KBM-7 (cell line): Measurements from ENCODE around the gene CXCL5.
"Not testable (repeated sequence)": the region's sequence is repeated elsewhere in the genome, so short reads cannot be mapped to it uniquely, and the experiment has no call there.

Experiments used
- DNase-seq: peaks from one replicate; pipeline ENCODE4 v3.0.0-alpha.2; 2015
- in situ Hi-C: fragments of 300-500 bp; cut with MboI; formaldehyde crosslinking; loops from 2 replicates; pipeline ENCODE4 v1.14.3; 2020; ENCODE audit warnings: low sequenced_read_pairs, low pct_unique_long_range_greater_than_20kb, mixed read lengths

The CXCL5 gene

DNA sequence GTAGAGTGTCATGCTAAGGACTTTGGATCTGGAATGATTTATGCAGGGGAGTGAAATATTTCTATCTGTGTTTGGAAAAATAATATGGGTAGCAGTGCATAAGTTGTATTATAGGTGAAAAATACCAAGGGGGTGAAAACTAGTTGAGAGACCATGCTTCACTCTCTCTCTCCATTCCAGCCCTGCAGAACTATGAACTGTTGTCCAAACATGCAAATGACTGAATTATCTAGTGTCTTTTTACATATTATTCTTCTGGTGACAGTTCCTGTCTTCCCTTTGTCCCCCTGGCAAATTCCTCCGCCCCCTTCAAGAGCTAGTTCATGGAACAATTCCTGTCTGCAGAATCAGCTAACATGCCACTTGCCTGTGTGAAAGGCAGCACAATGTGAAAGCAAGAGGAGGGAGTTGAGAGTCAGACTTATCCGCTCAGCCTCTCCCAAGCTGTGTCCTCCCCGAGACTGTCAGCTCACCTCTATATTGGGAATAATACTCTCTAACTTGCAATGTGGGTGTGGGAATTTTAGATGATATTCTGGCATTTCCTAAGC is 19.0 kb downstream of the CXCL5 start:
- in situ Hi-C loops, result no loop called here
- no peak for DNase-seq

DNA sequence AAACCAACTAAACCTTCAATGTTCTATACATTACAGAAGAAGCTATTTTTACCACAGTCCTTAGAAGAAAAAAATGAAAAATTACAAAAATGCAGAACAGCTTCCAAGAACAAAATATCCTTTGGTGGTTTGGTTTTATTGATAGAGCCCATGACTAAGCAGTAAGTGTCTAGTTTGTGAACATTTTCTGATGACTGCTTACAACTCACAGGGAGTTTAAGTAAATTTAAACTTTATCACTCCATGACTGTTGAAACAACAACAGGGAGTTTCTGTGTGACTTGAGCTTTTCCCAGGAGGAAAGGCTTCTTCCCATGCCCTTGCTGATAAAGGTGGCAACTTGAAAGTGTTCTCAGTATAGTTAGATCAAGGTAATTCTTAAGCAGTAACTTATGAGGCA is 19.6 kb downstream of the CXCL5 start:
- DNase-seq, result no peak
- in situ Hi-C loops, result no loop called here

DNA sequence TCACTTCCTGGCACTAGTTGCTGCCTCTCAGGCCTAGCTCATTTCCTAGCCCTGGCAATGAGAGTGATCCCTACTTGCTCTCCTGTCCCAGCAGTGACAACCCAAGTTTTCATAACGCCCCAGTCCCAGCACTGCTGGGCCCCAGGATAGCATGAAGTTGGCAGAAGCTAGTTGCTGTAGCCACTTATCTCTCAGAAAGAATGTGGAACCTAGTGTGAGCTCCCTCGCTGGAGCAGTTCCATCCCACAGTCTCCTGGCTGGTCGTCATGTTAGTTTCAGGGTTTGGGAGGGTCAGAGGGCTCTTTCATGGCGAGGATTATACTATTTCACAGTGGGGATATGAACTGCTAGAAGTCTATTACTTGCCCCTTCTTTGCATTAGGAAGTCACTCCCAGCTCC is 21.8 kb downstream of the CXCL5 start:
- DNase-seq, result no peak
- in situ Hi-C loops, result no loop called here

DNA sequence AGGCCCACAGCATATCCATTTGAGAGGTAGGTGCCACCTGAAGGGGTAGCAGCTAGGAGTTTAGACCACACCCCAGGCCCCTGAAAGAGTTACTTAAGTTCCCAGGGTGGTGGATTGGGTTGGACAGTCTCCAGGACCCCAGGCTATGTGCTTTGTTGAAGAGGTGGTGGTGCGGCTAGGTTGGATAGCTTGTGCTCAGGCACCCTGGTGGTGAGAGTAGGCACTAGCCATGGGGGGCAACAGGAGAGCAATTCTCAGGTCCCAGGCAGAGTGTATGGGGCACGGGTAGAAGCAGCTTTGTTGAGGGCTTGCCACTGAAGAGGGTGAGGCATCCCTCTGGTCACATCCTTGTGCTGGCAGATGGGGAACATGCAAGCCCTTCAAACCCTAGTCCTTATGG is 22.3 kb downstream of the CXCL5 start:
- in situ Hi-C loops, result no loop called here
- DNase-seq, result no peak

DNA sequence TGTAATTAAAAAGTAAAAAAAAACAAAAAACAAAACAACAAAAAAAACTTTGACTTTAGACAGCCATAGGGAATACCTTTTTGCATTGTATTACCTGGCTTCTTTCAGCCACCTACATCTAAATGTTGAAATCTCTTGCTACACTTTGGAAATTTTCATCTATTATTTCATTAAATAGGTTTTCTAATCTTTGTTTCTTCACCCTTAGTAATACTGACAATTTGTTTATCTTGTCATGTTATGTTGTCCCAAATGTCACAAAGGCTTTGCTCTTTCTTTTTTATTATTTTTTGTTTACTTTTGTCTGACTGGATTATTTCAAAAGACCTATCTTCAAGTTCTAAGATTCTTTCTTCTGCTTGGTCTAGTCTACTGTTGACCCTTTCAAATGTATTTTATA is 24.1 kb downstream of the CXCL5 start:
- DNase-seq, result no peak
- in situ Hi-C loops, result no loop called here

DNA sequence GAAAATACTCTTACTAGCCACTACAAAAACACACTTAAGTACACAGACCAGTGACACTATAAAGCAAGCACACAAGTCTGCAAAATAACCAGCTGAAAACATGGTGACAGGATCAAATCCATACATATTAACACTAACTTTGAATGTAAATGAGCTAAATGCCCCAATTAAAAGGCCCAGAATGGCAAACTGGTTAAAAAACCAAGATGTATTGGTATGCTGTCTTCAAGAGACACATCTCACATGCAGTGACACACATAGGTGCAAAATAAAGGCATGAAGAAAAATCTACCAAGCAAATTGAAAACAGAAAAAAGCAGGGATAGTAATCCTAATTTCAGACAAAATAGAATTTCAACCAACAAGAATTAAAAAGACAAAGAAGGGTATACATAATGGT is 27.5 kb downstream of the CXCL5 start:
- in situ Hi-C loops, result no loop called here

DNA sequence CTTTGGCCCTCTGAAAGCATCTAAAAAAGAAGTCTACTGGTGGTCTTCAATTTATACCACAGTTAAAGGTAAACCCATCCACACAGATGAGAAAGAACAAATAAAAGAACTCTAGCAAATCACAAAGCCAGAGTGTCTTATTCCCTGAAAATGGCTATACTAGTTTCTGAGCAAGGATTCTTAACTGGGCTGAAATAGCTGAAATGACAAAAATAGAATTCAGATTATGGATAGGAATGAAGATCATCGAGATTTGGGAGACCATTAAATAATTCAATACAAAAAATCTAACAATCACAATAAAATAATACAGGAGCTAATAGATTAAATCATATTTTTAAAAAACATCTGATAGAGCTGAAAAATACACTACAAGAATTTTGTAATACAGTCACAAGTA is 28.5 kb downstream of the CXCL5 start:
- in situ Hi-C loops, result no loop called here
- no peak for DNase-seq

More for the DNA sequence above, 27.5 kb downstream of the CXCL5 start:
- DNase-seq, result no peak

DNA sequence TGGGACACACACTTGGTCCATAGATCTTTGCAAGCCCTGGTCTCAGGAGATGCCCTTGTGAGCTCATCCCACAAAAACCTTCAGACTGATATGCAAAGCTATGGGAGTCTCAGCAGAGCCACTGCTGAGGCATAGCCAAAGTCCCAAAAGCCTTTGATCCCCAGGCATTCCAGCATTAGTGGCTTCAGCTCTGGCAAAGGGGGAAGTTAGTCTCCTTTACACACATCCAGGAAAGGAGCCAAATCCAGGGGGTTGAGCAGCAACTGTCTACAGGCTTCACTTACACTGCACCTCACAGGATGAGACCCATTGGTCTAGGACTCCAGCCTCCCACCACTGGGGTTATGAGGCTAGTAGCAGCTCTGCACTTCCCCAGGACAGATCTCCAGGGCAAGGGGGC is 30.6 kb downstream of the CXCL5 start:
- in situ Hi-C loops, result no loop called here
- no peak for DNase-seq

DNA sequence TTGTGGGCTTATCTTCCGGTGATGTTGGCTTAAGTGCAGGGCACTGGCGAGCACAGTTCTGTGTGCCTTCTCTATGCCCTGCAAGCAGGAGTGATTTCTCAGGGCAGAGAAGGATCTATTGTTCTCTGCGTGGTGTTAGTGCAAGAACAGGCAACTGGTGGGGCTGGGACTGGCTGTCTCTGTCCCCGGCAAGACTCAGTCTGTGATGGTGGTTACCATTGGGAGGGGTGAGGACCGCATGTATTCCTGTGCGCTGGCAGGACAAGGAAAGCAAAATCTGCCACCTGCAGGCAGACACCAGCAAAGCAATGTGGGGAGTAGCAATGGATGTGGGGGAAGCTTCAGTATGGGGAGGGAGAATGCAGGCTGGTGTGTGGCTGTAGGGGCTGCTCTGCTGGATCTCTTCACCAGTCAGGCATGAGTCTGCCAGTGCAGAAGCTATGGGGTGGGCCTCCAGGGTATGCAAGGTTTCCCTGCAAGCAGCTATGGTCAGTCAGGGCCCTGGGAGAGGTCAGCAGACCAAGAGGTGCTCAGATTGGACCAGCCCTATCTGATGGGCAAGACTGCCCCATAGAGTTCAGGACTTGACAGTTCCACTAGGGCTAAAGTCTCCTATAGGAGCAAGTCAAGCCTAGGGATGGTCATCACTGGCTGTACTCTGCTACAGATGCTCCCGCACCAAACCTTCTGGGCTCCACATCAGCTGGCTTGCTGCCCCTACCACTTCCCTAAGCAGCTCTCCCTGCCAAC is 33.4 kb downstream of the CXCL5 start:
- in situ Hi-C loops, result no loop called here
- no peak for DNase-seq

DNA sequence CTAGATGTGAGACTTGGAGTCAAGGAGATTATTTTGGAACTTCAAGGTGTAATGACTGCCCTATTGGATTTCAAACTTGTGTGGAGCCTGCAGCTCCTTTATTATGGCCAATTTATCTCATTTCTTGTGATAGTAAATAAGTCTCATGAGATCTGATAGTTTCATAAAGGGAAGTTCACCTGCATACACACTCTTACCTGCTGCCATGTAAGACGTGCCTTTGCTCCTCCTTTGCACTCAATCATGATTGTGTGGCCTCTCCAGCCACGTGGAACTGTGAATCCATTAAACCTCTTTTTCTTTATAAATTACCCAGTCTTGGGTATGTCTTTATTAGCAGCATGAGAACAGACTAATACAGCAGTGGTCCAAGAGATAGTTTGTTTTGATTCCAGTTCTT is 35.8 kb downstream of the CXCL5 start:
- no peak for DNase-seq
- in situ Hi-C loops, result no loop called here

DNA sequence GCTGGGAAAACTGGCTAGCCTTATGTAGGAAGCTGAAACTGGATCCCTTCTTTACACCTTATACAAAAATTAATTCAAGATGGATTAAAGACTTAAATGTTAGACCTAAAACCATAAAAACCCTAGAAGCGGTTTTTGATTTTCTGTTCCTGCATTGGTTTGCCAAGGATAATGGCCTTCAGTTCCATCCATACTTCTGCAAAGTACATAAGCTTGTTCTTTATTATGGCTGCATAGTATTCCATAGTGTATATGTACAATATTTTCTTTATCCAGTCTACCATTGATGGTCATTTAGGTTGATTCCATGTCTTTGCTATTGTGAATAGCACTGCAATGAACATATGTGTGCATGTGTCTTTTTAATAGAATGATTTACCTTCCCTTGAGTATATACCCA is 39.4 kb downstream of the CXCL5 start:
- in situ Hi-C loops, DNase-seq: not testable (repeated sequence)

DNA sequence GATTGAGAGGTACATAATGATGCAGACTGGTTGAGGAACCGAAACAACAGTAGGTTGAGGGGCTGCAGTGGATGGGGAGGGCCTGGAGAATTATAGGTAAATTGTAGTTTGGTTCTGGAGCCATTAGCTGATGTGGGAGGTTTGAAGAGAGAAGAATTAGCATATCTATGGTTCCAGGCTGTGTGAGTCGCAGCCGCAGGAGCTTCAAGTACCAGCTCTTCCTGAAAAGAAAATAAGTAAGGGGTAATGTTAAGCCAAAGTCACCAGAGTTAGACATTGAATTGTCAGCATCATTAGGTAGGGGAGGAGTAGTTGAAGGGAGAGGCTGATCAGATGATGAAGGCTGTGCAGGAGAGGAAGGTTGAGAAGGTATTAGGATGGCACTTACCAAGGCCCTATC is 46.1 kb downstream of the CXCL5 start:
- DNase-seq, result no peak
- in situ Hi-C loops, result no loop called here

DNA sequence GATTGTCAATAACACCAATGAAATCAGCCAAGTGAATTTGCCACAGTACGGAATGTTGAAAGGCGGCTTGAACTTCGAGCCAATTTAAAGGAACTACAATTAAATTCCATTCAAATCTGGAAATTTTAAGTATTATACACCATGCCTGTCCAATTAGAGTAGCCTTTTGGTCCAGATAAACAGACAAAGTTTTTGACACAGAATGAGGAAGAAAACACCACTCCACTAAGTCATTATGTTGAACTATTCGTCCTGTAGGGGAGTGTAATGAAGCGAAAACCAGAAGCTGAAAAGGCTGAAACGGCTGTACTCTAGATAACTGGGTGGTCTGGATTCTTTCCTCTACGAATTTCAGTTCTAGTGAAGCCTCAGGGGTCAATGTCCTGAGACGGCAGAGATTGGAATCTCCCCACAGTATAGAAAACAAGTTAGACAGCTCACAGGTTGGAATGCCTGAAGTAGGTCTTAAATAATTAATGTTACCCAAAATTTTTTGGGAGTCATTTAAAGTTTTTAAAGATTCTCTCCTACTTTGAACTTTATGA is 48.0 kb downstream of the CXCL5 start:
- in situ Hi-C loops, result not testable (repeated sequence)

DNA sequence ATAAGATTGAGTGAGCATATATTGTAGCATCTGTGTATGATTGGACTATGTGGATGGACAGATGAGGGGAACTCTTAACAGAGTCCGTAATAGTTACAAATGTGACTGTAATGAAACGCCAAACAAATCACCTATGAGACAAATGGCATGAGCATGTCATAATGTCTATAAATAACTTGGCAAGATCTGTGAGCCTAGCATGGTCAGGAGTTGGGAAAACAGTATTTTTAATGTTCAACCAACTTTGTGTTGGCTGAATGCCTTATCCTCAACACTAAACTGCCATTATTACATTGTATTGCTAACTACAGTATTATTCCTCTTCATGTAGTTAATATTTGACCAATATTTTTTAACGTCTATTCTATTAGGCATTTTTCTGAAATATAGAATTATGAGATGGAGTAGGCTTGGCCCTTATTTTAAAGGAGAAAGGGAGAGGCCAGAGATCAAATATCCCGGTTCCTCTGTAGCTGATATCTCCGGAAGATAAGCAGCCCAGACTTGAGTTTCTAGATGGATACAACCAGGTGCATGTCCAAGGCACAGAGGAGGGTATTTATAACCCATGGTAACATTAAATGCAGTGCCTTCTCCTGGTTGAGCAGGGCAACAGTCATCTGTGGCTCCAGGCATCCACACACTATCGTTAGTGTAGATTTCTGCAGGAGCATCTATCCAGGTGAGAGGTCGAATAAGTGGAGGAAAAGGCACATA is 49.3 kb downstream of the CXCL5 start:
- in situ Hi-C loops, result no loop called here
- no peak for DNase-seq

More for the DNA sequence above, 48.0 kb downstream of the CXCL5 start:
- DNase-seq, result not testable (repeated sequence)

DNA sequence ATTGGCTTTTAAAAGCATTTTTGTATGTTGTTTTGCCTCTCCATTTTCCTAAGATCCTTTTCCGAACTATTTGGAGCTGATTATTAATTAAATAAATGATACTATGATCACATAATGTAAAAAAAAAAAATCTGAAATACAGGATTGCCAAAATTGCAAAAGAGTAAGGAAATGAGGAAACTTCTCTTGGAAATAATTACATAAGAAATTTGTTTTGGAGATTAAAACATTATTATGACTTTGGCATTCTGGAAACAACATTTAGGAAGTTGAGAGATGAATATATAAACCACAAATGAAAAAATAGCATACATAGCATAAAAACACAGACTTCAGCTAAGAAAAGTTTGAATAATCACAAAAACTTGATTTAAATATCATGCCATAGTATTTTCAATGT is 50.2 kb downstream of the CXCL5 start:
- in situ Hi-C loops, result no loop called here
- no peak for DNase-seq

DNA sequence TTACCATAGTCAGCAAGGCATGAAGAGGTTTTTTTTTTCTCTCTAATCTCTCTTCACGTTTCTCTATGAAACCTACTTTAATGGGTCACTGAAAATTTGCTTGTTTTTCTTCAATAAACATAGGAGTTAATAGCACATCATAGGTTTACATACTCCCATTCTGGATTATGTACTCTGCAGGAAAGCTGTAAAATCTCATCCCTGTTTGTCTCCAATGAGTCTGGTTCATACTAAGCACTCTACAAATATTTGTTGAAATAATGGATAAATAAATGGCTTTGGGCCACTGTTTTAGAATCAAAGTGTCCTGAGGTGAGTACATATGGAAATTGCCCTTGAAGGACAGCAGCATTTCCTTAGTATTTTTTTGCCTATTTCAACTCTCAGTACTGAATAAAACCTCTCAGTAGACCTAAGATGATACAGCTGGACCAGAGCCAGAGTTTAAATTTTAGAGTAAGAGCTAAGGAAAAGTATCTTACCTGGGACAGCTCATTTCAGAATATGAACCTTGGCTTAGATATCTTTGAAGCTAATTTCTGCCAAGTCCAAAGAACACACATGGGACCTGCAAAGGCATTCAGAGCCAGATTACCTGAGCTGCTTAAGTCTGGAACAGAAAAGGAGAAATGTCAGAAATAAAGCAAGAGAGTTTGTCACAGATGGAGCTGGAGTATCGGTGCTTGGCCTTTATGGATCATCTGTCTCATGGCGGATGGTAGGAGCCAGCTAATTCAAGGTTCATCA is 51.1 kb downstream of the CXCL5 start:
- in situ Hi-C loops, result no loop called here
- DNase-seq, result no peak

DNA sequence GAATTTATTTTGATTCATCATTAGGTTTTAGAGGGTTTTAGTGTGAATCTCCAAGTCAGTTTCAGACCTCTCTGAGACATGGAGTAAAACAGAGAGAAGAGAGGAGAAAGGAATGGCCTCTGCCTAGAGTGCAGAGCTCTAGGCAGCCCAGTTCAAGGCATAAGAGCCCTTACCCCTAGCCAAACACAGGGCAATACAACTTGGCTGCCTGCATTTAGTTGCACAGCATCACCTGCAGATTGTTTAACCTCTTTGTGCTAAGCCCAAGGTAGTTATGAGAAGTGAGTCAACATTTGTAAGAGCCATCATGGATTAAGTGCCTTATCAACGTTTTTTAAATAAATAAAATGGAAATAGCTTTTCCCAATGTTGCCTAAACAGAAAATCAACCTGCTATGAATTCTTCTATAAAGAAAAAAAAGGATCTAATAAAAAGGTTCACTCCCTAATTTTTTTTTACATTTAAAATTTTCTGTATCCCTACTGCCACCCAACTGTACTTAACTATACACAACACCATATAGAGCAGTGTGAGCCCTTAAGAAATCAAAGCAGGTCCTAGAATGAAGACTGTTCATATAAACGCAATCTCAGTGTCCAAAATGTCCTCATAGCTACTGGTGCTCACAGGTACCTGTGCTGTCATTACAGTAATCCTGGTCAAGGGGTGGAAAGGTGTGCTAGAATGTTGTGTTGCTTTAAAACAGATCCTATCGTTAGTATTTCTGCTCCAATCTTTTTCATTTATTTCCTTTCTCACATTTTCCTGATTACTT is 52.6 kb downstream of the CXCL5 start:
- in situ Hi-C loops, result no loop called here
- no peak for DNase-seq
